Peyer's patch (tissue), 4 donors: ENCODE measurements around the gene NEMP2.

Experiments used
- POLR2A ChIP-seq, 2 donors: fragments of 450-650 bp; IDR thresholded peaks; one replicate each; pipeline ENCODE4 v1.5.1; 2017; ENCODE audit warnings: antibody characterized with exemption in 2 of 2, mild to moderate bottlenecking in 2 of 2, moderate library complexity in 2 of 2
- TF ChIP-seq, protein P1 (sequence below), 6 experiments: fragments of 450-650 bp in 4 of 6; fragments of 200-600 bp in 2 of 6; sonication (generic) in 1 of 6; IDR thresholded peaks; one replicate each; pipeline ENCODE4 v1.5.1; 2017 to 2019; ENCODE audit warnings: antibody characterized with exemption in 6 of 6, mild to moderate bottlenecking in 3 of 6, moderate library complexity in 1 of 6

DNA sequence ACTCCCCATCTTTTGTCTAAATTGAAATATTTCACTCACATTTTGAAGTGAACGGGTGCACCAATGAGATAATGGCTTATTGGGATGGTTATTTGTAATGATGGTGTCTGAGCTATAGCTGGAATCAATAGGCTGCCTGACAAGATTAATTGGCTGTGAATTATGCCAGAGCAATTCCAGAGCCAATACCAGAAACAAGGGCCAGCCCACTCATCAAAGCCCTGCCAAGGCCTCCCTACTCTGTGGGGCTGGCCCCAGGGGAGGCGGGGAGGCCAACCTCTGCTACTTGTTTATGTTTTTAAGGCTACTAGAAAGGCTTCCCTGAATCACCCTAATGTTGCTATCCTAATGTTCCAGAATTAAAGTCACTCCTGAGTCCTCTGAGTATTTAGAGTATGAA, 29.1 kb upstream of the NEMP2 start:
- TF ChIP-seq, protein P1, sequence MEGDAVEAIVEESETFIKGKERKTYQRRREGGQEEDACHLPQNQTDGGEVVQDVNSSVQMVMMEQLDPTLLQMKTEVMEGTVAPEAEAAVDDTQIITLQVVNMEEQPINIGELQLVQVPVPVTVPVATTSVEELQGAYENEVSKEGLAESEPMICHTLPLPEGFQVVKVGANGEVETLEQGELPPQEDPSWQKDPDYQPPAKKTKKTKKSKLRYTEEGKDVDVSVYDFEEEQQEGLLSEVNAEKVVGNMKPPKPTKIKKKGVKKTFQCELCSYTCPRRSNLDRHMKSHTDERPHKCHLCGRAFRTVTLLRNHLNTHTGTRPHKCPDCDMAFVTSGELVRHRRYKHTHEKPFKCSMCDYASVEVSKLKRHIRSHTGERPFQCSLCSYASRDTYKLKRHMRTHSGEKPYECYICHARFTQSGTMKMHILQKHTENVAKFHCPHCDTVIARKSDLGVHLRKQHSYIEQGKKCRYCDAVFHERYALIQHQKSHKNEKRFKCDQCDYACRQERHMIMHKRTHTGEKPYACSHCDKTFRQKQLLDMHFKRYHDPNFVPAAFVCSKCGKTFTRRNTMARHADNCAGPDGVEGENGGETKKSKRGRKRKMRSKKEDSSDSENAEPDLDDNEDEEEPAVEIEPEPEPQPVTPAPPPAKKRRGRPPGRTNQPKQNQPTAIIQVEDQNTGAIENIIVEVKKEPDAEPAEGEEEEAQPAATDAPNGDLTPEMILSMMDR (IDR thresholded peaks at IDR 0.05): no peak
- no peak for TF ChIP-seq POLR2A (IDR thresholded peaks at IDR 0.05)
